ENCODE data around the gene CS.

DNA sequence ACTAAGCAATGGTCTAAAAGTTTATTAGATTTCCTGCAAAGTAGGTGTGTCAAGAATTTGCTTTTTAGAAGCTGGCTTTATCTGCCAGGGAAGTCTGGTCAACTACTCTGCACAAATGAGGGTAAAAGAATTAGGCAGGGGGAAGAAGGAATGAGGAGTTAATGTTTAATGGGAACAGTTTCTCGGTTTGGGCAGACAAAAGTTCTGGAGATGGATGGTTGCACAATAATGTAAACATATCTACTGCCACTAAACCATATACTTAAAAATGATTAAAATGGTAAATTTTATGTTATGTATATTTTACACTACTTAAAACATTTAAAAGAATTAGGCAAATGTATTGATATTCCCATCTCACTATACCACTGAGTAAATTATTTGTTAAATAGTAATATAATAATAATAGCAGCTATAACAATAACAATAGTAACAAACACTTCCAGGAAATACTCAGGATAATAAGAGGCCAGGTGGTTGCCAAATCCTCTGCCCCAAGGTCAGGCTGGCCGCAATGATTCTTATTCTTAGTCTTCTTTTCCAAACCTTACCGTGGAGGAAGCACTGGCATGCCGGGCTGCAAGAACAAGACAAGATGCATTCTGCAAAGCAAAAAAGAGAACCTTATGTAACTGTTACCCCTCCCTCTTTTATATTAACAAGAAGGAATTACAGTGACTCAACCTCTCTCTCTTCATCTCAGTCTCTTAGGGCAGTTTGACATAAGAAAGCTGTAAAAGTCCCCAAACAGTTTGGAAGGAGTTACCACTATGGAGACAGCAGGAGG is 13.9 kb downstream of the CS start:
- TF ChIP-seq, protein P1, sequence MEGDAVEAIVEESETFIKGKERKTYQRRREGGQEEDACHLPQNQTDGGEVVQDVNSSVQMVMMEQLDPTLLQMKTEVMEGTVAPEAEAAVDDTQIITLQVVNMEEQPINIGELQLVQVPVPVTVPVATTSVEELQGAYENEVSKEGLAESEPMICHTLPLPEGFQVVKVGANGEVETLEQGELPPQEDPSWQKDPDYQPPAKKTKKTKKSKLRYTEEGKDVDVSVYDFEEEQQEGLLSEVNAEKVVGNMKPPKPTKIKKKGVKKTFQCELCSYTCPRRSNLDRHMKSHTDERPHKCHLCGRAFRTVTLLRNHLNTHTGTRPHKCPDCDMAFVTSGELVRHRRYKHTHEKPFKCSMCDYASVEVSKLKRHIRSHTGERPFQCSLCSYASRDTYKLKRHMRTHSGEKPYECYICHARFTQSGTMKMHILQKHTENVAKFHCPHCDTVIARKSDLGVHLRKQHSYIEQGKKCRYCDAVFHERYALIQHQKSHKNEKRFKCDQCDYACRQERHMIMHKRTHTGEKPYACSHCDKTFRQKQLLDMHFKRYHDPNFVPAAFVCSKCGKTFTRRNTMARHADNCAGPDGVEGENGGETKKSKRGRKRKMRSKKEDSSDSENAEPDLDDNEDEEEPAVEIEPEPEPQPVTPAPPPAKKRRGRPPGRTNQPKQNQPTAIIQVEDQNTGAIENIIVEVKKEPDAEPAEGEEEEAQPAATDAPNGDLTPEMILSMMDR (IDR thresholded peaks at IDR 0.05): no peak
- TF ChIP-seq POLR2A (IDR thresholded peaks at IDR 0.05): no peak
- no peak for TF ChIP-seq POLR2AphosphoS5 (IDR thresholded peaks at IDR 0.05)
- no peak for TF ChIP-seq EP300 (IDR thresholded peaks at IDR 0.05)
